HepG2 (cell line): ENCODE data around the gene BICRA. TPM values are rescaled to one million over a fixed set of nuclear protein-coding genes. Genes with fewer than 3 reads are reported as not detected.

Source experiments
- AKAP8 ChIP-seq: sonication (generic); formaldehyde crosslinking; IDR thresholded peaks from 2 replicates; pipeline ENCODE4 v1.5.1; 2020; ENCODE audit warnings: mild to moderate bottlenecking, missing genetic modification reagents
- ARNT2 ChIP-seq: sonication (generic); formaldehyde crosslinking; IDR thresholded peaks from 2 replicates; pipeline ENCODE4 v1.8.0; 2022; ENCODE audit warnings: mild to moderate bottlenecking, low read depth, missing genetic modification reagents, moderate library complexity
- PPARG ChIP-seq: conservative IDR thresholded peaks from 2 replicates; pipeline ENCODE4 v1.6.1; 2016; ENCODE audit warnings: missing biosample characterization, missing genetic modification reagents
- ZNF3 ChIP-seq: IDR thresholded peaks from 2 replicates; pipeline ENCODE4 v1.7.0; 2017; ENCODE audit warnings: inconsistent platforms
- ZNF530 ChIP-seq: sonication (generic); formaldehyde crosslinking; IDR thresholded peaks from 2 replicates; pipeline ENCODE4 v1.5.0; 2020; ENCODE audit warnings: low read depth, mild to moderate bottlenecking, missing genetic modification reagents
- polyA plus RNA-seq, 8 experiments: library from polyadenylated mRNA; depleted of rRNA in 3 of 8; stranded (reverse) in 7 of 8; unstranded in 1 of 8; fragments of >200 nt; fragmentation: Illumina TruSeq in 4 of 8; extraction: Trizol in 4 of 8; gene quantifications; 2 replicates each; pipeline versions ENCODE4 v1.2.1 to v1.2.3, GENCODE V29; 2011 to 2016; ENCODE audit warnings: low read depth in 4 of 8, missing spikeins in 1 of 8, mixed read lengths in 1 of 8; ENCODE audit not compliant: insufficient read depth in 1 of 8
- total RNA-seq, 5 experiments: library from RNA; depleted of rRNA; stranded (reverse); fragments of >200 nt; fragmentation: Illumina TruSeq; extraction: Trizol; gene quantifications; 2 replicates each; pipeline ENCODE4 v1.2.3, GENCODE V29; 2016; ENCODE audit warnings: low read depth in 1 of 5
- TF ChIP-seq, protein P1 (sequence below): sonication (generic); formaldehyde crosslinking; IDR thresholded peaks from 2 replicates; pipeline ENCODE4 v1.5.1; 2020; ENCODE audit warnings: mild to moderate bottlenecking, missing genetic modification reagents
- TF ChIP-seq, protein P2 (sequence below): sonication (generic); formaldehyde crosslinking; IDR thresholded peaks from 2 replicates; pipeline ENCODE4 v1.5.0; 2020; ENCODE audit warnings: mild to moderate bottlenecking, missing genetic modification reagents
- TF ChIP-seq, protein P3 (sequence below): sonication (generic); formaldehyde crosslinking; IDR thresholded peaks from 2 replicates; pipeline ENCODE4 v1.5.0; 2020; ENCODE audit warnings: missing genetic modification reagents
- TF ChIP-seq, protein P4 (sequence below), 2 experiments: IDR thresholded peaks; 2 replicates each; pipeline ENCODE4 v1.6.1; 2011 to 2012; ENCODE audit warnings: low read length in 2 of 2, borderline replicate concordance in 1 of 2, low read depth in 1 of 2, mild to moderate bottlenecking in 1 of 2, moderate library complexity in 1 of 2
- TF ChIP-seq, protein P5 (sequence below): sonication (generic); formaldehyde crosslinking; IDR thresholded peaks from 2 replicates; pipeline ENCODE4 v1.4.0; 2020; ENCODE audit warnings: missing genetic modification reagents

The BICRA gene
- total and polyA plus RNA-seq, 2 of the 13 experiments (the other 11 are each of a cell fraction or from before 2014, with no cell fraction given) = 0.55 to 0.71 TPM

DNA sequence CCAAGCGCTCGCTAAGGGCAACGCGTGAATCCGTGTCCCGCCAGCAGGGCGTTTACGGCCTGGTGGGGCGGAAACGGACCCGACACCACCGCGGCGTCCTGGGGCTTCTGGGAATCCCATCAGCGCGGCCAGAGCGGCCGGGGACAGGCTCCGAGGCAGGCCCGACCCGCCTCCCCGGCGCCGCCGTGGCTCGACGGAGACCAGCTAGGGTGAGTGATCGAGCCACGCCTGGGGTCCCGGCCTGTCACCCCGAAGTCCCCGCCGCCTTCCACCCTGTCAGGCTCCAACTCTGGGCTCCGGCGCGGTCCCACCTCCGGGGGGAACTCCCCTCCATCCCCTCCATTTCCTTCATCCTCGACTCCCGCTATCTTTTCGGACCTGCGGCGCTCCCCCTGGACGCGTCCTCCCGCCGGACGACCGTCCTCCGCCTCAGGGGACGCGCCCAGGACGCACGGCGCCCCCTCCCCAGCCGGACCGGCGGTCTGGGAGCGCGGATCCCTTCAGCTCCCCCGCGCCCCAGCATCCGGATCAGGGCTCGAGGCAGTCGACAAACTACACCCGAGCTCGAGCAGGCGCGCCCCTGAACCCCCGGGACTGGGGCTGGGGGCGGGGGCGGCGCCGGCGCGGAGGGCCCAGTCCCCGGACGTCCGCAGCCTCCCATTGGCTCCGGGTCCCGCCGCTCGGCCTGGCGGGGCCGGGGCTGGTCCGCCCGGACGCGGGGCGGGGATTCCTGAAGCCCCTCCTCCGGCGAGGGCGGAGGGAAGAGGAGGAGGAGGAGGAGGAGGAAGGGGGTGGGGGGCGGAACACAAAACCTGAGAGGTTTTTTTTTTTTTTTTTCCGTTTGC, 638 bp upstream of the BICRA start (continued):
- TF ChIP-seq, protein P1, sequence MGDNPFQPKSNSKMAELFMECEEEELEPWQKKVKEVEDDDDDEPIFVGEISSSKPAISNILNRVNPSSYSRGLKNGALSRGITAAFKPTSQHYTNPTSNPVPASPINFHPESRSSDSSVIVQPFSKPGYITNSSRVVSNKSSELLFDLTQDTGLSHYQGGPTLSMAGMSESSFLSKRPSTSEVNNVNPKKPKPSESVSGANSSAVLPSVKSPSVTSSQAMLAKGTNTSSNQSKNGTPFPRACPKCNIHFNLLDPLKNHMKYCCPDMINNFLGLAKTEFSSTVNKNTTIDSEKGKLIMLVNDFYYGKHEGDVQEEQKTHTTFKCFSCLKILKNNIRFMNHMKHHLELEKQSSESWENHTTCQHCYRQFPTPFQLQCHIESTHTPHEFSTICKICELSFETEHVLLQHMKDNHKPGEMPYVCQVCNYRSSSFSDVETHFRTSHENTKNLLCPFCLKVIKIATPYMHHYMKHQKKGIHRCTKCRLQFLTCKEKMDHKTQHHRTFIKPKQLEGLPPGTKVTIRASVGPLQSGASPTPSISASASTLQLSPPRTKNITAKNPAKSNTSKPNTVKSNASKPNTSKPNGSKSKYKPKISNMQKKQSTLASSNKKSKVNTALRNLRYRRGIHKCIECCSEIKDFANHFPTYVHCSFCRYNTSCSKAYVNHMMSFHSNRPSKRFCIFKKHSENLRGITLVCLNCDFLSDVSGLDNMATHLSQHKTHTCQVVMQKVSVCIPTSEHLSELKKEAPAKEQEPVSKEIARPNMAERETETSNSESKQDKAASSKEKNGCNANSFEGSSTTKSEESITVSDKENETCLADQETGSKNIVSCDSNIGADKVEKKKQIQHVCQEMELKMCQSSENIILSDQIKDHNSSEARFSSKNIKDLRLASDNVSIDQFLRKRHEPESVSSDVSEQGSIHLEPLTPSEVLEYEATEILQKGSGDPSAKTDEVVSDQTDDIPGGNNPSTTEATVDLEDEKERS = no peak
- peak; percentile 81 for TF ChIP-seq ARNT2 (CRISPR knock-in tag)
- TF ChIP-seq AKAP8 (CRISPR knock-in tag) = no peak
- TF ChIP-seq ZNF3 (CRISPR knock-in tag) = peak; percentile 89; the same call in 1 of the 2 replicates
- TF ChIP-seq PPARG (CRISPR knock-in tag) = 0 out of 2 replicates have a peak, but pooled peaks have one; percentile 46
- TF ChIP-seq, protein P2, sequence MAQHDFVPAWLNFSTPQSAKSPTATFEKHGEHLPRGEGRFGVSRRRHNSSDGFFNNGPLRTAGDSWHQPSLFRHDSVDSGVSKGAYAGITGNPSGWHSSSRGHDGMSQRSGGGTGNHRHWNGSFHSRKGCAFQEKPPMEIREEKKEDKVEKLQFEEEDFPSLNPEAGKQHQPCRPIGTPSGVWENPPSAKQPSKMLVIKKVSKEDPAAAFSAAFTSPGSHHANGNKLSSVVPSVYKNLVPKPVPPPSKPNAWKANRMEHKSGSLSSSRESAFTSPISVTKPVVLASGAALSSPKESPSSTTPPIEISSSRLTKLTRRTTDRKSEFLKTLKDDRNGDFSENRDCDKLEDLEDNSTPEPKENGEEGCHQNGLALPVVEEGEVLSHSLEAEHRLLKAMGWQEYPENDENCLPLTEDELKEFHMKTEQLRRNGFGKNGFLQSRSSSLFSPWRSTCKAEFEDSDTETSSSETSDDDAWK = no peak
- TF ChIP-seq, protein P3, sequence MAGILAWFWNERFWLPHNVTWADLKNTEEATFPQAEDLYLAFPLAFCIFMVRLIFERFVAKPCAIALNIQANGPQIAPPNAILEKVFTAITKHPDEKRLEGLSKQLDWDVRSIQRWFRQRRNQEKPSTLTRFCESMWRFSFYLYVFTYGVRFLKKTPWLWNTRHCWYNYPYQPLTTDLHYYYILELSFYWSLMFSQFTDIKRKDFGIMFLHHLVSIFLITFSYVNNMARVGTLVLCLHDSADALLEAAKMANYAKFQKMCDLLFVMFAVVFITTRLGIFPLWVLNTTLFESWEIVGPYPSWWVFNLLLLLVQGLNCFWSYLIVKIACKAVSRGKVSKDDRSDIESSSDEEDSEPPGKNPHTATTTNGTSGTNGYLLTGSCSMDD (CRISPR knock-in tag) = no peak
- TF ChIP-seq ZNF530 = no peak
- TF ChIP-seq, protein P4, sequence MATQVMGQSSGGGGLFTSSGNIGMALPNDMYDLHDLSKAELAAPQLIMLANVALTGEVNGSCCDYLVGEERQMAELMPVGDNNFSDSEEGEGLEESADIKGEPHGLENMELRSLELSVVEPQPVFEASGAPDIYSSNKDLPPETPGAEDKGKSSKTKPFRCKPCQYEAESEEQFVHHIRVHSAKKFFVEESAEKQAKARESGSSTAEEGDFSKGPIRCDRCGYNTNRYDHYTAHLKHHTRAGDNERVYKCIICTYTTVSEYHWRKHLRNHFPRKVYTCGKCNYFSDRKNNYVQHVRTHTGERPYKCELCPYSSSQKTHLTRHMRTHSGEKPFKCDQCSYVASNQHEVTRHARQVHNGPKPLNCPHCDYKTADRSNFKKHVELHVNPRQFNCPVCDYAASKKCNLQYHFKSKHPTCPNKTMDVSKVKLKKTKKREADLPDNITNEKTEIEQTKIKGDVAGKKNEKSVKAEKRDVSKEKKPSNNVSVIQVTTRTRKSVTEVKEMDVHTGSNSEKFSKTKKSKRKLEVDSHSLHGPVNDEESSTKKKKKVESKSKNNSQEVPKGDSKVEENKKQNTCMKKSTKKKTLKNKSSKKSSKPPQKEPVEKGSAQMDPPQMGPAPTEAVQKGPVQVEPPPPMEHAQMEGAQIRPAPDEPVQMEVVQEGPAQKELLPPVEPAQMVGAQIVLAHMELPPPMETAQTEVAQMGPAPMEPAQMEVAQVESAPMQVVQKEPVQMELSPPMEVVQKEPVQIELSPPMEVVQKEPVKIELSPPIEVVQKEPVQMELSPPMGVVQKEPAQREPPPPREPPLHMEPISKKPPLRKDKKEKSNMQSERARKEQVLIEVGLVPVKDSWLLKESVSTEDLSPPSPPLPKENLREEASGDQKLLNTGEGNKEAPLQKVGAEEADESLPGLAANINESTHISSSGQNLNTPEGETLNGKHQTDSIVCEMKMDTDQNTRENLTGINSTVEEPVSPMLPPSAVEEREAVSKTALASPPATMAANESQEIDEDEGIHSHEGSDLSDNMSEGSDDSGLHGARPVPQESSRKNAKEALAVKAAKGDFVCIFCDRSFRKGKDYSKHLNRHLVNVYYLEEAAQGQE (IDR thresholded peaks at IDR 0.05; ENCODE audit: borderline replicate concordance in 1 of 2, low read depth in 1 of 2, low read length in 2 of 2) = no peak; a peak in 1 of 4 replicates
- TF ChIP-seq, protein P5, sequence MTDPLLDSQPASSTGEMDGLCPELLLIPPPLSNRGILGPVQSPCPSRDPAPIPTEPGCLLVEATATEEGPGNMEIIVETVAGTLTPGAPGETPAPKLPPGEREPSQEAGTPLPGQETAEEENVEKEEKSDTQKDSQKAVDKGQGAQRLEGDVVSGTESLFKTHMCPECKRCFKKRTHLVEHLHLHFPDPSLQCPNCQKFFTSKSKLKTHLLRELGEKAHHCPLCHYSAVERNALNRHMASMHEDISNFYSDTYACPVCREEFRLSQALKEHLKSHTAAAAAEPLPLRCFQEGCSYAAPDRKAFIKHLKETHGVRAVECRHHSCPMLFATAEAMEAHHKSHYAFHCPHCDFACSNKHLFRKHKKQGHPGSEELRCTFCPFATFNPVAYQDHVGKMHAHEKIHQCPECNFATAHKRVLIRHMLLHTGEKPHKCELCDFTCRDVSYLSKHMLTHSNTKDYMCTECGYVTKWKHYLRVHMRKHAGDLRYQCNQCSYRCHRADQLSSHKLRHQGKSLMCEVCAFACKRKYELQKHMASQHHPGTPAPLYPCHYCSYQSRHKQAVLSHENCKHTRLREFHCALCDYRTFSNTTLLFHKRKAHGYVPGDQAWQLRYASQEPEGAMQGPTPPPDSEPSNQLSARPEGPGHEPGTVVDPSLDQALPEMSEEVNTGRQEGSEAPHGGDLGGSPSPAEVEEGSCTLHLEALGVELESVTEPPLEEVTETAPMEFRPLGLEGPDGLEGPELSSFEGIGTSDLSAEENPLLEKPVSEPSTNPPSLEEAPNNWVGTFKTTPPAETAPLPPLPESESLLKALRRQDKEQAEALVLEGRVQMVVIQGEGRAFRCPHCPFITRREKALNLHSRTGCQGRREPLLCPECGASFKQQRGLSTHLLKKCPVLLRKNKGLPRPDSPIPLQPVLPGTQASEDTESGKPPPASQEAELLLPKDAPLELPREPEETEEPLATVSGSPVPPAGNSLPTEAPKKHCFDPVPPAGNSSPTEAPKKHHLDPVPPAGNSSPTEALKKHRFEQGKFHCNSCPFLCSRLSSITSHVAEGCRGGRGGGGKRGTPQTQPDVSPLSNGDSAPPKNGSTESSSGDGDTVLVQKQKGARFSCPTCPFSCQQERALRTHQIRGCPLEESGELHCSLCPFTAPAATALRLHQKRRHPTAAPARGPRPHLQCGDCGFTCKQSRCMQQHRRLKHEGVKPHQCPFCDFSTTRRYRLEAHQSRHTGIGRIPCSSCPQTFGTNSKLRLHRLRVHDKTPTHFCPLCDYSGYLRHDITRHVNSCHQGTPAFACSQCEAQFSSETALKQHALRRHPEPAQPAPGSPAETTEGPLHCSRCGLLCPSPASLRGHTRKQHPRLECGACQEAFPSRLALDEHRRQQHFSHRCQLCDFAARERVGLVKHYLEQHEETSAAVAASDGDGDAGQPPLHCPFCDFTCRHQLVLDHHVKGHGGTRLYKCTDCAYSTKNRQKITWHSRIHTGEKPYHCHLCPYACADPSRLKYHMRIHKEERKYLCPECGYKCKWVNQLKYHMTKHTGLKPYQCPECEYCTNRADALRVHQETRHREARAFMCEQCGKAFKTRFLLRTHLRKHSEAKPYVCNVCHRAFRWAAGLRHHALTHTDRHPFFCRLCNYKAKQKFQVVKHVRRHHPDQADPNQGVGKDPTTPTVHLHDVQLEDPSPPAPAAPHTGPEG = no peak
